ENCODE results near the gene PACRG.

Gene PACRG

DNA sequence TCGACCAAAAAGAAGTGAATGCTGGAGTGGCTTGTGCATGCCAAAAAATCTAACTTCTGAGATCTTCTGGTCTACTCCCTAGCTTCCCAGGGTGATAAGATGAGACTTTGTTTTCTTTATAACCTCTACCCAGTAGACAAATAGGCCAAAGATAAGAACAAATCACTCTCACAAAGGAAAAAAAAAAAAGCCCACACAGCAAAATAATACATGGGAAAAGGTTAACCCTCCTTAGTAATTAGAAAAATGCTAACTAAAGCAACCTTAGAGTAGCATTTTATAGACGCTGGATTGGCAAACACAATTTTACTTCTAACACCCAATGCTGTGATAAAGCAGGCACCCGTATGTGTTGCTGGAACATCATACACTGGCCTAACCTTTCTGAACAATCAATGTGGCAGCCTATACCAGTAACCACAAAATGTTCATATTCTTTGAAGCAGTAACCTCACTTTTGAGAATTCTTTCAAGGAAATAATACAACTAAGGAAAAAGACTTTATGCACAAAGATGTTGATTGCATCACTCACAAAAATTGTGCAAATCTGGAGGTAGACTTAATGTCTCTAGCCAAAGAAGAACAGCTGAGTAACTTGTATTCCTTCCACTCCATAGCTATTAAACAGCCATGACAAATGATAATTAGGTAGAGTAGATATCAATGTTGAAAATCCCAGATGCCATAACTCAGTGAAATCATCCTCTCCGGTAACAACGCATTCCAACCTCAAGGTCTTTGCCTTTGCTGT lies 570.5 kb downstream of the PACRG start:
- no peak for DNase-seq (ENCODE audit: extremely low read depth, low read depth)

GRCh38 chr6:163300838-163301237 lies 573.1 kb downstream of the PACRG start:
- no peak for DNase-seq (ENCODE audit: extremely low read depth, low read depth)
- TF ChIP-seq, protein P1, sequence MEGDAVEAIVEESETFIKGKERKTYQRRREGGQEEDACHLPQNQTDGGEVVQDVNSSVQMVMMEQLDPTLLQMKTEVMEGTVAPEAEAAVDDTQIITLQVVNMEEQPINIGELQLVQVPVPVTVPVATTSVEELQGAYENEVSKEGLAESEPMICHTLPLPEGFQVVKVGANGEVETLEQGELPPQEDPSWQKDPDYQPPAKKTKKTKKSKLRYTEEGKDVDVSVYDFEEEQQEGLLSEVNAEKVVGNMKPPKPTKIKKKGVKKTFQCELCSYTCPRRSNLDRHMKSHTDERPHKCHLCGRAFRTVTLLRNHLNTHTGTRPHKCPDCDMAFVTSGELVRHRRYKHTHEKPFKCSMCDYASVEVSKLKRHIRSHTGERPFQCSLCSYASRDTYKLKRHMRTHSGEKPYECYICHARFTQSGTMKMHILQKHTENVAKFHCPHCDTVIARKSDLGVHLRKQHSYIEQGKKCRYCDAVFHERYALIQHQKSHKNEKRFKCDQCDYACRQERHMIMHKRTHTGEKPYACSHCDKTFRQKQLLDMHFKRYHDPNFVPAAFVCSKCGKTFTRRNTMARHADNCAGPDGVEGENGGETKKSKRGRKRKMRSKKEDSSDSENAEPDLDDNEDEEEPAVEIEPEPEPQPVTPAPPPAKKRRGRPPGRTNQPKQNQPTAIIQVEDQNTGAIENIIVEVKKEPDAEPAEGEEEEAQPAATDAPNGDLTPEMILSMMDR (IDR thresholded peaks at IDR 0.05; ENCODE audit: low read depth, low read length), result no peak

More for the DNA sequence above, 570.5 kb downstream of the PACRG start:
- TF ChIP-seq, protein P1 (IDR thresholded peaks at IDR 0.05; ENCODE audit: low read depth, low read length), result no peak

- no peak for DNase-seq (ENCODE audit: extremely low read depth, low read depth)
- TF ChIP-seq, protein P1 (IDR thresholded peaks at IDR 0.05; ENCODE audit: low read depth, low read length), result no peak
These were observed 574.2 kb downstream of the PACRG start for GRCh38 chr6:163301726-163302635.

DNA sequence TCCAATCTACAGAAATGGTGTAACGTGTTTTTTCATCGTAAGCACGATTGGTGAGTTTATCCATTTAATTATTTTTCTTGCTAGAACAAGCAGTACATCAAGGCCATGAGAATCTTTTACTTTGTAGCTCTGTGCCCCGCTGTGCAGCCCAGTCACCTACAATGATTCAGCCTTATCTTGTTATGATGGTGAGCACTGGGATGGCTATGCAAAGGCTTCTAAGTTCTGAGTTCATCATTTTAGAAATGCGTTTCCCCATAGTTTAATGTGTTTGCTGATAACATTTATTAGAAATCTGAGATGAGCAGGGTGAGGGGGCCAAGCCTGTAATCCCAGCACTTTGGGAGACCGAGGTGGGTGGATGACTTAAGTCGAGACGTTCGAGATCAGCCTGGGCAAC lies 575.0 kb downstream of the PACRG start:
- TF ChIP-seq, protein P1 (IDR thresholded peaks at IDR 0.05; ENCODE audit: low read depth, low read length), result no peak
- no peak for DNase-seq (ENCODE audit: extremely low read depth, low read depth)

- no peak for DNase-seq (ENCODE audit: extremely low read depth, low read depth)
- TF ChIP-seq, protein P1 (IDR thresholded peaks at IDR 0.05; ENCODE audit: low read depth, low read length), result no peak
These were observed 578.2 kb downstream of the PACRG start for GRCh38 chr6:163306000-163306399.

GRCh38 chr6:163308629-163309440 lies 581.1 kb downstream of the PACRG start:
- TF ChIP-seq, protein P1 (IDR thresholded peaks at IDR 0.05; ENCODE audit: low read depth, low read length), result no peak
- DNase-seq (ENCODE audit: extremely low read depth, low read depth), result no peak

Data from AG09319 (cell line).